Neural progenitor cell (in vitro differentiated cells): ENCODE data around the gene ASH1L.
"Not testable (repeated sequence)": the region's sequence is repeated elsewhere in the genome, so short reads cannot be mapped to it uniquely, and the experiment has no call there.

Source experiments
- EZH2 ChIP-seq: fragments of 200-600 bp; sonication (generic); IDR thresholded peaks from 2 replicates; pipeline ENCODE4 v1.6.1; 2017; ENCODE audit warnings: antibody characterized with exemption, mild to moderate bottlenecking, moderate library complexity
- TF ChIP-seq, protein P1 (sequence below): fragments of 200-600 bp; sonication (generic); IDR thresholded peaks from 2 replicates; pipeline ENCODE4 v1.5.1; 2017; ENCODE audit warnings: antibody characterized with exemption, mild to moderate bottlenecking

DNA sequence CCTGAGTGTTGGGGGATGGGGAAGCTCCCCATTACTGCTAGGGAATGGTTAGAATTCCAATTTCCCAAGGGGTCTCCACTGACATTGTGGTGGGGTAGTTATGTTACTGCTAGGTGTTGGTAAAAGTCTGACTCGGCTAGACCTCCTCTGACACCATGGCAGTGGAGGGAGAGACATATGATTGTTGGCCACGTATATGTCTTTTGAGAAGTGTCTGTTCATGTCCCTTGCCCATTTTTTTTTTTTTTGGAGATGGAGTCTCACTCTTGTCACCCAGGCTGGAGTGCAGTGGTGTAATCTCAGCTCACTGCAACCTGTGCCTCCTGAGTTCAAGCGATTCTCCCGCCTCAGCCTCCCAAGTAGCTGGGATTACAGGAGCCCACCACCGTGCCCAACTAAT, 176.8 kb downstream of the ASH1L start:
- not testable (repeated sequence) for TF ChIP-seq EZH2
- TF ChIP-seq, protein P1, sequence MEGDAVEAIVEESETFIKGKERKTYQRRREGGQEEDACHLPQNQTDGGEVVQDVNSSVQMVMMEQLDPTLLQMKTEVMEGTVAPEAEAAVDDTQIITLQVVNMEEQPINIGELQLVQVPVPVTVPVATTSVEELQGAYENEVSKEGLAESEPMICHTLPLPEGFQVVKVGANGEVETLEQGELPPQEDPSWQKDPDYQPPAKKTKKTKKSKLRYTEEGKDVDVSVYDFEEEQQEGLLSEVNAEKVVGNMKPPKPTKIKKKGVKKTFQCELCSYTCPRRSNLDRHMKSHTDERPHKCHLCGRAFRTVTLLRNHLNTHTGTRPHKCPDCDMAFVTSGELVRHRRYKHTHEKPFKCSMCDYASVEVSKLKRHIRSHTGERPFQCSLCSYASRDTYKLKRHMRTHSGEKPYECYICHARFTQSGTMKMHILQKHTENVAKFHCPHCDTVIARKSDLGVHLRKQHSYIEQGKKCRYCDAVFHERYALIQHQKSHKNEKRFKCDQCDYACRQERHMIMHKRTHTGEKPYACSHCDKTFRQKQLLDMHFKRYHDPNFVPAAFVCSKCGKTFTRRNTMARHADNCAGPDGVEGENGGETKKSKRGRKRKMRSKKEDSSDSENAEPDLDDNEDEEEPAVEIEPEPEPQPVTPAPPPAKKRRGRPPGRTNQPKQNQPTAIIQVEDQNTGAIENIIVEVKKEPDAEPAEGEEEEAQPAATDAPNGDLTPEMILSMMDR = not testable (repeated sequence)
